ENCODE results near the gene MUC16.

Gene MUC16

DNA sequence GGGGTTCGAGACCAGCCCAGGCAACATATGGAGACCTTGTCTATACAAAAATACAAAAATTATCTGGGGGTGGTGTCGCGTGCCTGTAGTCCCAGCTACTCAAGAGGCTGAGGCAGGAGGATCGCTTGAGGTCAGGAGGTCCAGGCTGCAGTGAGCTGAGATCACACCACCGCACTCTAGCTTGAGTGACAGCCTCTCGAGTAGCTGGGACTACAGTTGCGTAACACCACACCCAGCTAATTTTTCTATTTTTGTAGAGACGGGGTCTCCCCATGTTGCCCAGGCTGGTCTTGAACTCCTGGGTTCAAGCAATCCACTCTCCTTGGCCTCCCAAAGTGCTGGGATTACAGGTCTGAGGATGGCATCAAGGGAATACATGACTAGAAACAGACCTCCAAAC, 30.8 kb upstream of the MUC16 start:
- Histone ChIP-seq H2AFZ (ENCODE audit: low read length) (no peak overlapping the region), H4K20me1 (ENCODE audit: insufficient read depth, low read length) (no peaks in the 10 kb centered on the region), H3K36me3 (ENCODE audit: insufficient read depth, low read length) (no peaks in the 10 kb centered on the region), H3K27ac (ENCODE audit: low read depth, low read length, poor library complexity, severe bottlenecking) (no peak overlapping the region), H3K9me3 (ENCODE audit: low read length) (no peaks in the 10 kb centered on the region), H3K9me2 (ENCODE audit: low read depth, low read length) (no peaks in the 10 kb centered on the region), H3K27me3 (ENCODE audit: insufficient read depth, low read length) (no peaks in the 10 kb centered on the region), H3K79me2 (ENCODE audit: insufficient read depth, low read length) (no peaks in the 10 kb centered on the region), H3K4me3 (ENCODE audit: low read depth, low read length, poor library complexity, severe bottlenecking) (no peak overlapping the region), H3K4me2 (ENCODE audit: low read length) (no peak overlapping the region), H3K4me1 (ENCODE audit: insufficient read depth, low read length, severe bottlenecking) (no peaks in the 10 kb centered on the region), H3K9ac (ENCODE audit: low read length) (no peak overlapping the region), H3F3A (ENCODE audit: insufficient read depth, low read length) (no peaks in the 10 kb centered on the region)
- TF ChIP-seq, protein P1, sequence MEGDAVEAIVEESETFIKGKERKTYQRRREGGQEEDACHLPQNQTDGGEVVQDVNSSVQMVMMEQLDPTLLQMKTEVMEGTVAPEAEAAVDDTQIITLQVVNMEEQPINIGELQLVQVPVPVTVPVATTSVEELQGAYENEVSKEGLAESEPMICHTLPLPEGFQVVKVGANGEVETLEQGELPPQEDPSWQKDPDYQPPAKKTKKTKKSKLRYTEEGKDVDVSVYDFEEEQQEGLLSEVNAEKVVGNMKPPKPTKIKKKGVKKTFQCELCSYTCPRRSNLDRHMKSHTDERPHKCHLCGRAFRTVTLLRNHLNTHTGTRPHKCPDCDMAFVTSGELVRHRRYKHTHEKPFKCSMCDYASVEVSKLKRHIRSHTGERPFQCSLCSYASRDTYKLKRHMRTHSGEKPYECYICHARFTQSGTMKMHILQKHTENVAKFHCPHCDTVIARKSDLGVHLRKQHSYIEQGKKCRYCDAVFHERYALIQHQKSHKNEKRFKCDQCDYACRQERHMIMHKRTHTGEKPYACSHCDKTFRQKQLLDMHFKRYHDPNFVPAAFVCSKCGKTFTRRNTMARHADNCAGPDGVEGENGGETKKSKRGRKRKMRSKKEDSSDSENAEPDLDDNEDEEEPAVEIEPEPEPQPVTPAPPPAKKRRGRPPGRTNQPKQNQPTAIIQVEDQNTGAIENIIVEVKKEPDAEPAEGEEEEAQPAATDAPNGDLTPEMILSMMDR (IDR thresholded peaks at IDR 0.05; ENCODE audit: low read length) = no peak
- TF ChIP-seq EZH2 (IDR thresholded peaks at IDR 0.05; ENCODE audit: borderline replicate concordance, low read length) = no peak

DNA sequence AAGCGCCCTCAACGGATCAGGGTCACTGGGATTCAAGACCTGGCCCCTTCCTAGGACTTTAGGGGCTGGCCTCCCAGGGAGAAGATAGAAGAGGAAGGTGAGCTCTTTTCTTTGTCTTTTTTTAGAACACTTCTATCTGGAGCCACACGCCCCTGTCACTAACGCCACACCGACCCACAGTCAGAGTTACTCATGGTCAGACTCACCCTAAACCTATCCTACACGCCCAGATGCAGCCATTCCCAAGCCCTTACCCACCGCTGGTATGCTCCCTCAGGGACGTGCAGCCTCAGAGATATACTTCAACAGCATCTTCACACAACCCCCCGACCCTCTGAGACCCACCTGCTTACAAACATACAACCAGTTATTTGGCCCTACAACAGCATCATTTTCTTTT, 29.9 kb upstream of the MUC16 start:
- Histone ChIP-seq H3K4me2 (ENCODE audit: low read length) (no peak overlapping the region), H2AFZ (ENCODE audit: low read length) (no peak overlapping the region), H3F3A (ENCODE audit: insufficient read depth, low read length) (no peaks in the 10 kb centered on the region), H3K79me2 (ENCODE audit: insufficient read depth, low read length) (no peaks in the 10 kb centered on the region), H3K4me3 (ENCODE audit: low read depth, low read length, poor library complexity, severe bottlenecking) (no peak overlapping the region), H4K20me1 (ENCODE audit: insufficient read depth, low read length) (no peaks in the 10 kb centered on the region), H3K36me3 (ENCODE audit: insufficient read depth, low read length) (no peaks in the 10 kb centered on the region), H3K27ac (ENCODE audit: low read depth, low read length, poor library complexity, severe bottlenecking) (no peak overlapping the region), H3K9me3 (ENCODE audit: low read length) (no peaks in the 10 kb centered on the region), H3K4me1 (ENCODE audit: insufficient read depth, low read length, severe bottlenecking) (no peaks in the 10 kb centered on the region), H3K27me3 (ENCODE audit: insufficient read depth, low read length) (no peaks in the 10 kb centered on the region), H3K9ac (ENCODE audit: low read length) (no peak overlapping the region), H3K9me2 (ENCODE audit: low read depth, low read length) (no peaks in the 10 kb centered on the region)
- TF ChIP-seq EZH2 (IDR thresholded peaks at IDR 0.05; ENCODE audit: borderline replicate concordance, low read length) = no peak
- TF ChIP-seq, protein P1 (IDR thresholded peaks at IDR 0.05; ENCODE audit: low read length) = no peak

DNA sequence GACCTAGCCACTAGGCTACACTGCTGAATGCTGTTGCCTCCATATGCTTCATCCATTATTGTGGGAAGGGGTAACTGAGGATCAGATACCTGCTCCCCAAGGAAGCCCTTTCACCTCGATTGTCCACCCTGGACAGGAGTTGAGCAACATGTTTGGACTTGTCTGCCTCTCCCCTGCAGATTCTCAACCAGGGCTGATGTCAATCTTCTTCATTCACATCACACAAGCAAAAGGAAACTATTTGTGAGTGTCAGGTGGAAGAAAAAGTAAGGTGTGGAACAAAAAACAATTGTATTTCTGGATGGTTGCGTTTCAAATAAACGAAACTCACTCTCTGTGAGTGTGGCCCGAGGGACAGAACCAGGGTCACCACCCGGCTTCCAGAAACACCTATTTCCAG, 29.5 kb upstream of the MUC16 start:
- no peaks in the 10 kb centered on the region for H3K27me3 ChIP-seq (ENCODE audit: insufficient read depth, low read length)

More for the DNA sequence above, 29.5 kb upstream of the MUC16 start:
- TF ChIP-seq EZH2 (IDR thresholded peaks at IDR 0.05; ENCODE audit: borderline replicate concordance, low read length) = no peak
- TF ChIP-seq, protein P1 (IDR thresholded peaks at IDR 0.05; ENCODE audit: low read length) = no peak
- Histone ChIP-seq H3K4me3 (ENCODE audit: low read depth, low read length, poor library complexity, severe bottlenecking) (no peak overlapping the region), H3F3A (ENCODE audit: insufficient read depth, low read length) (no peaks in the 10 kb centered on the region), H3K4me2 (ENCODE audit: low read length) (no peak overlapping the region), H3K9ac (ENCODE audit: low read length) (no peak overlapping the region), H3K79me2 (ENCODE audit: insufficient read depth, low read length) (no peaks in the 10 kb centered on the region), H2AFZ (ENCODE audit: low read length) (no peak overlapping the region), H3K9me3 (ENCODE audit: low read length) (no peaks in the 10 kb centered on the region), H3K36me3 (ENCODE audit: insufficient read depth, low read length) (no peaks in the 10 kb centered on the region), H3K9me2 (ENCODE audit: low read depth, low read length) (no peaks in the 10 kb centered on the region), H4K20me1 (ENCODE audit: insufficient read depth, low read length) (no peaks in the 10 kb centered on the region), H3K4me1 (ENCODE audit: insufficient read depth, low read length, severe bottlenecking) (no peaks in the 10 kb centered on the region), H3K27ac (ENCODE audit: low read depth, low read length, poor library complexity, severe bottlenecking) (no peak overlapping the region)

Measured in OCI-LY1 (cell line).